K562 (cell line): Measurements from ENCODE around the gene ADNP. TPM values are rescaled to one million over a fixed set of nuclear protein-coding genes. Genes with fewer than 3 reads are reported as not detected.
A peak's percentile ranks its signal among the peaks of the same experiment; 100 is the strongest.

Source experiments
- AFF4 ChIP-seq: sonication (generic); formaldehyde crosslinking; IDR thresholded peaks from 2 replicates; pipeline ENCODE4 v1.8.0; 2023; ENCODE audit warnings: mild to moderate bottlenecking, missing genetic modification reagents
- ASH1L ChIP-seq: fragments of 450-650 bp; IDR thresholded peaks from 2 replicates; pipeline ENCODE4 v1.6.1; 2018; ENCODE audit warnings: borderline replicate concordance, mild to moderate bottlenecking, low read depth; ENCODE audit not compliant: partially characterized antibody
- BCL6 ChIP-seq: fragments of 250-450 bp; sonication (Bioruptor Pico); IDR thresholded peaks from 2 replicates; pipeline ENCODE4 v1.4.0; 2020
- BCLAF1 ChIP-seq, 2 experiments: fragments of 450-650 bp in 1 of 2; IDR thresholded peaks; 2 replicates each; pipeline ENCODE4 v1.6.1; 2011 to 2017; ENCODE audit warnings: low read depth in 2 of 2, antibody characterized with exemption in 1 of 2, borderline replicate concordance in 1 of 2, low read length in 1 of 2, mild to moderate bottlenecking in 1 of 2, mixed read lengths in 1 of 2; ENCODE audit not compliant: control insufficient read depth in 1 of 2
- CCAR2 ChIP-seq: fragments of 200-400 bp; formaldehyde crosslinking; IDR thresholded peaks from 2 replicates; pipeline ENCODE4 v1.6.1; 2017; ENCODE audit warnings: mild to moderate bottlenecking, low read depth, low read length
- EHMT2 ChIP-seq: fragments of 450-650 bp; IDR thresholded peaks from 2 replicates; pipeline ENCODE4 v1.6.1; 2018; ENCODE audit warnings: antibody characterized with exemption
- FOSL1 ChIP-seq: fragments of 200-800 bp; sonication (Bioruptor generic); conservative IDR thresholded peaks from 2 replicates; pipeline ENCODE4 v1.6.1; 2016; ENCODE audit warnings: missing genetic modification characterization, missing compliant biosample characterization
- KHSRP ChIP-seq: fragments of 450-650 bp; IDR thresholded peaks from 2 replicates; pipeline ENCODE4 v1.6.1; 2017
- LCOR ChIP-seq: sonication (generic); formaldehyde crosslinking; IDR thresholded peaks from 2 replicates; pipeline ENCODE4 v1.8.0; 2022; ENCODE audit warnings: mild to moderate bottlenecking, missing genetic modification reagents
- MCM5 ChIP-seq: fragments of 450-650 bp; IDR thresholded peaks from 2 replicates; pipeline ENCODE4 v1.6.1; 2016; ENCODE audit warnings: low read depth
- MTA3 ChIP-seq: fragments of 450-650 bp; formaldehyde crosslinking; IDR thresholded peaks from 2 replicates; pipeline ENCODE4 v1.6.1; 2017; ENCODE audit warnings: mild to moderate bottlenecking, borderline replicate concordance
- NRF1 ChIP-seq, 2 experiments: fragments of 450-650 bp; IDR thresholded peaks in 1 of 2; conservative IDR thresholded peaks in 1 of 2; 2 replicates each; pipeline ENCODE4 v1.6.1; 2014; ENCODE audit warnings: mild to moderate bottlenecking in 2 of 2
- PURB ChIP-seq: sonication (generic); formaldehyde crosslinking; IDR thresholded peaks from 2 replicates; pipeline ENCODE4 v1.9.0; 2021; ENCODE audit warnings: low read depth, mild to moderate bottlenecking, missing genetic modification reagents
- STAT6 ChIP-seq: sonication (generic); formaldehyde crosslinking; IDR thresholded peaks from 2 replicates; pipeline ENCODE4 v1.8.1; 2023; ENCODE audit warnings: mild to moderate bottlenecking, missing genetic modification reagents
- THAP7 ChIP-seq: fragments of 250-450 bp; sonication (Bioruptor Pico); IDR thresholded peaks from 2 replicates; pipeline ENCODE4 v1.5.0; 2021
- ZNF512 ChIP-seq: IDR thresholded peaks from 2 replicates; pipeline ENCODE4 v1.6.1; 2016; ENCODE audit warnings: missing genetic modification characterization, missing compliant biosample characterization
- ZNF695 ChIP-seq: fragments of 450-650 bp; formaldehyde crosslinking; IDR thresholded peaks from 2 replicates; pipeline ENCODE4 v1.4.0; 2020; ENCODE audit warnings: mild to moderate bottlenecking, moderate library complexity
- polyA plus RNA-seq, 8 experiments: library from polyadenylated mRNA; depleted of rRNA in 4 of 8; stranded (reverse) in 5 of 8; unstranded in 3 of 8; fragments of >200 nt; fragmentation: Nextera tagmentation in 2 of 8; fragmentation: Illumina TruSeq in 1 of 8; extraction: Ambion mirVana in 2 of 8; extraction: Trizol in 1 of 8; gene quantifications; 2 replicates each; pipeline versions ENCODE4 v1.2.1 to v1.2.3, GENCODE V29; 2011 to 2014; ENCODE audit warnings: inconsistent platforms in 1 of 8, missing spikeins in 1 of 8
- total RNA-seq, 7 experiments: library from RNA; depleted of rRNA in 6 of 7; stranded (reverse); fragments of >200 nt in 6 of 7; fragmentation: Illumina TruSeq in 2 of 7; extraction: Trizol in 2 of 7; gene quantifications; 2 replicates each; pipeline versions ENCODE4 v1.2.1 to v1.2.3, GENCODE V29; 2011 to 2021; ENCODE audit warnings: low replicate concordance in 1 of 7

The ADNP gene
- total and polyA plus RNA-seq, 9 of the 15 experiments (the other 6 are each of a cell fraction or from before 2014, with no cell fraction given): 17.8 to 59.9 (median 25.3) TPM

- TF ChIP-seq STAT6 (CRISPR knock-in tag) (no peak), MTA3 (no peak), MCM5 (no peak), ZNF512 (no peak), EHMT2 (0 out of 2 replicates have a peak, but pooled peaks have one; percentile 47), ZNF695 (no peak), NRF1 (conservative IDR thresholded peaks at IDR 0.05 in 1 of 2, IDR thresholded peaks at IDR 0.05 in 1 of 2) (0 out of 4 replicates have a peak, but pooled peaks have one; percentile 13 to 15), FOSL1 (tag) (0 out of 2 replicates have a peak, but pooled peaks have one; percentile 0), BCLAF1 (IDR thresholded peaks at IDR 0.05; ENCODE audit: borderline replicate concordance in 1 of 2, control insufficient read depth in 1 of 2, low read depth in 2 of 2, low read length in 1 of 2) (no peak), LCOR (no peak), KHSRP (no peak), ASH1L (no peak), PURB (CRISPR knock-in tag) (no peak), BCL6 (CRISPR knock-in tag) (no peak), THAP7 (CRISPR knock-in tag) (no peak), CCAR2 (no peak), AFF4 (no peak)
Measured at GRCh38 chr20:50904067-50904570, 27.1 kb downstream of the ADNP start (continued).
